H1 (cell line): Measurements from ENCODE around the gene OGDH. TPM values are rescaled to one million over a fixed set of nuclear protein-coding genes. Genes with fewer than 3 reads are reported as not detected.

Experiments
- CTCF ChIA-PET: fragments of 300-600 bp; sonication (Branson Sonifier 250); formaldehyde crosslinking; loops from one replicate; lab custom pipeline; 2021; ENCODE audit not compliant: partially characterized antibody; lab: Charles Lee
- POLR2A ChIA-PET: fragments of 300-600 bp; sonication (Branson Sonifier 250); formaldehyde crosslinking; loops from one replicate; lab custom pipeline; 2021; ENCODE audit warnings: inconsistent platforms; ENCODE audit not compliant: partially characterized antibody; lab: Charles Lee
- DNase-seq, 2 experiments: peaks; one replicate each; pipeline versions ENCODE4 v3.0.0 to v3.0.0-alpha.2; 2010 to 2022; ENCODE audit warnings: low spot score in 2 of 2, low read depth in 1 of 2, mixed read lengths in 1 of 2
- FAIRE-seq: peaks from 2 replicates; lab custom pipeline; 2011; peaks lifted over from hg19 to GRCh38; lab: Jason Lieb, UNC
- H2AFZ ChIP-seq: 2 replicates; pipeline ENCODE4 v1.8.1; 2012; ENCODE audit warnings: low read length, inconsistent platforms
- H2AK5ac ChIP-seq: 2 replicates; pipeline ENCODE4 v1.6.1; 2013; ENCODE audit warnings: low read depth, low read length
- H2BK120ac ChIP-seq: replicated peaks from 2 replicates; pipeline ENCODE3; 2013; ENCODE audit warnings: low read depth, low read length, inconsistent platforms
- H2BK12ac ChIP-seq: 2 replicates; pipeline ENCODE4 v1.6.1; 2013; ENCODE audit warnings: low read depth, low read length
- H2BK15ac ChIP-seq: 2 replicates; pipeline ENCODE4 v1.6.1; 2013; ENCODE audit warnings: low read length
- H2BK20ac ChIP-seq: 2 replicates; pipeline ENCODE4 v1.6.1; 2013; ENCODE audit warnings: low read length
- H2BK5ac ChIP-seq: 2 replicates; pipeline ENCODE4 v1.6.1; 2013; ENCODE audit warnings: low read depth, low read length
- H3K14ac ChIP-seq: 2 replicates; pipeline ENCODE4 v1.6.1; 2013; ENCODE audit warnings: inconsistent platforms; ENCODE audit not compliant: insufficient read length
- H3K18ac ChIP-seq: 2 replicates; pipeline ENCODE4 v1.6.1; 2013; ENCODE audit warnings: low read length; ENCODE audit errors: extremely low read depth
- H3K23ac ChIP-seq: 2 replicates; pipeline ENCODE4 v1.6.1; 2013; ENCODE audit warnings: inconsistent platforms; ENCODE audit not compliant: insufficient read length
- H3K23me2 ChIP-seq: 2 replicates; pipeline ENCODE4 v1.6.1; 2013; ENCODE audit warnings: low read depth, low read length
- H3K27ac ChIP-seq: 2 replicates; pipeline ENCODE4 v1.6.1; 2011; ENCODE audit warnings: low read depth, low read length, inconsistent platforms
- H3K27me3 ChIP-seq, 4 experiments: replicated peaks in 1 of 4; 1 replicate in 1 of 4; 2 replicates in 3 of 4; pipeline versions ENCODE4 v1.6.1 to v1.8.1; 2011 to 2013; ENCODE audit warnings: low read length in 3 of 4, mild to moderate bottlenecking in 3 of 4, inconsistent platforms in 2 of 4, mixed read lengths in 2 of 4, moderate library complexity in 1 of 4; ENCODE audit not compliant: control insufficient read depth in 3 of 4, insufficient read depth in 3 of 4; ENCODE audit errors: extremely low read depth in 1 of 4
- H3K36me3 ChIP-seq, 4 experiments: 2 replicates each; pipeline versions ENCODE4 v1.6.1 to v1.8.1; 2011 to 2013; ENCODE audit warnings: mild to moderate bottlenecking in 4 of 4, low read length in 3 of 4, moderate library complexity in 2 of 4, control low read depth in 1 of 4, inconsistent platforms in 1 of 4; ENCODE audit not compliant: insufficient read depth in 4 of 4, control insufficient read depth in 2 of 4
- H3K4ac ChIP-seq: replicated peaks from 2 replicates; pipeline ENCODE3; 2013; ENCODE audit warnings: low read length, low read depth, mixed read lengths, inconsistent platforms; ENCODE audit not compliant: insufficient read length
- H3K4me1 ChIP-seq, 4 experiments: replicated peaks in 1 of 4; 1 replicate in 1 of 4; 2 replicates in 3 of 4; pipeline versions ENCODE4 v1.6.1 to v1.8.1; 2011 to 2013; ENCODE audit warnings: low read length in 3 of 4, inconsistent platforms in 2 of 4, mixed read lengths in 1 of 4; ENCODE audit not compliant: insufficient read depth in 4 of 4, control insufficient read depth in 3 of 4
- H3K4me2 ChIP-seq, 2 experiments: 2 replicates each; pipeline versions ENCODE4 v1.6.1 to v1.8.1; 2011 to 2013; ENCODE audit warnings: low read depth in 2 of 2, low read length in 2 of 2, control low read depth in 1 of 2, inconsistent platforms in 1 of 2, mild to moderate bottlenecking in 1 of 2; ENCODE audit not compliant: insufficient read depth in 1 of 2
- H3K4me3 ChIP-seq, 4 experiments: fragments of 200-600, 300-600 bp in 1 of 4; sonication (generic), shearing (Covaris generic), sonication (Bioruptor Twin) in 1 of 4; 2 replicates each; pipeline versions ENCODE4 v1.5.1 to v1.8.1; 2011 to 2016; ENCODE audit warnings: low read length in 4 of 4, low read depth in 3 of 4, control low read depth in 2 of 4, inconsistent platforms in 2 of 4, mild to moderate bottlenecking in 2 of 4, mixed read lengths in 1 of 4, moderate library complexity in 1 of 4; ENCODE audit not compliant: insufficient read depth in 2 of 4; ENCODE audit errors: extremely low read depth in 1 of 4
- H3K56ac ChIP-seq: replicated peaks from 2 replicates; pipeline ENCODE3; 2013; ENCODE audit warnings: low read depth, mild to moderate bottlenecking, mixed read lengths, low read length, inconsistent platforms; ENCODE audit not compliant: insufficient read length
- H3K79me1 ChIP-seq: 2 replicates; pipeline ENCODE4 v1.6.1; 2013; ENCODE audit warnings: low read depth, low read length, control low read depth
- H3K79me2 ChIP-seq, 2 experiments: 2 replicates each; pipeline versions ENCODE4 v1.6.1 to v1.8.1; 2012 to 2013; ENCODE audit warnings: low read length in 2 of 2, mild to moderate bottlenecking in 2 of 2, inconsistent platforms in 1 of 2; ENCODE audit not compliant: insufficient read depth in 2 of 2, control insufficient read depth in 1 of 2
- H3K9ac ChIP-seq, 4 experiments: replicated peaks in 1 of 4; 1 replicate in 1 of 4; 2 replicates in 3 of 4; pipeline versions ENCODE4 v1.6.1 to v1.8.1; 2011 to 2013; ENCODE audit warnings: low read depth in 3 of 4, low read length in 3 of 4, control low read depth in 2 of 4, mild to moderate bottlenecking in 2 of 4, moderate library complexity in 2 of 4, inconsistent platforms in 1 of 4; ENCODE audit errors: extremely low read depth in 1 of 4
- H3K9me3 ChIP-seq, 2 experiments: 2 replicates each; pipeline versions ENCODE4 v1.6.1 to v1.8.1; 2012 to 2013; ENCODE audit warnings: mild to moderate bottlenecking in 2 of 2, moderate library complexity in 2 of 2, control low read depth in 1 of 2, inconsistent platforms in 1 of 2, low read depth in 1 of 2, low read length in 1 of 2, mixed read lengths in 1 of 2; ENCODE audit not compliant: insufficient read depth in 2 of 2
- H4K20me1 ChIP-seq, 2 experiments: replicated peaks in 1 of 2; 2 replicates each; pipeline versions ENCODE3 to v1.8.1; 2011 to 2013; ENCODE audit warnings: inconsistent platforms in 2 of 2, low read length in 2 of 2, mild to moderate bottlenecking in 1 of 2; ENCODE audit not compliant: insufficient read depth in 2 of 2, control insufficient read depth in 1 of 2
- H4K5ac ChIP-seq: 2 replicates; pipeline ENCODE4 v1.6.1; 2013; ENCODE audit warnings: low read length, low read depth, mixed read lengths, inconsistent platforms; ENCODE audit not compliant: insufficient read length
- H4K8ac ChIP-seq: 2 replicates; pipeline ENCODE4 v1.8.0; 2013; ENCODE audit warnings: mild to moderate bottlenecking, moderate library complexity, low read length, inconsistent platforms; ENCODE audit not compliant: insufficient read depth; ENCODE audit errors: extremely low read depth
- H4K91ac ChIP-seq: replicated peaks from 2 replicates; pipeline ENCODE3; 2013; ENCODE audit warnings: low read length, mixed read lengths, inconsistent platforms; ENCODE audit not compliant: insufficient read length
- ATF2 ChIP-seq: IDR thresholded peaks from 2 replicates; pipeline ENCODE4 v1.6.1; 2012; ENCODE audit warnings: low read length, inconsistent platforms
- CBX8 ChIP-seq: fragments of 300-800, 300-1000 bp; sonication (generic); IDR thresholded peaks from 2 replicates; pipeline ENCODE4 v1.7.1; 2016; ENCODE audit warnings: low read depth, low read length, borderline replicate concordance
- CHD1 ChIP-seq: IDR thresholded peaks from 2 replicates; pipeline ENCODE4 v1.6.1; 2012; ENCODE audit warnings: low read depth, low read length, improper control_type of control experiment
- CREB1 ChIP-seq: IDR thresholded peaks from 2 replicates; pipeline ENCODE4 v1.6.1; 2012; ENCODE audit warnings: inconsistent platforms
- EGR1 ChIP-seq: IDR thresholded peaks from 2 replicates; pipeline ENCODE4 v1.6.1; 2011; ENCODE audit warnings: low read depth, low read length, borderline replicate concordance
- FOSL1 ChIP-seq: IDR thresholded peaks from 2 replicates; pipeline ENCODE4 v1.6.1; 2011; ENCODE audit warnings: mild to moderate bottlenecking, low read depth, low read length, moderate library complexity; ENCODE audit not compliant: insufficient read depth
- KDM5A ChIP-seq: fragments of 200-600 bp; IDR thresholded peaks from 2 replicates; pipeline ENCODE4 v1.7.1; 2012; ENCODE audit warnings: mild to moderate bottlenecking, low read length, inconsistent platforms, mixed read lengths
- RBBP5 ChIP-seq: IDR thresholded peaks from 2 replicates; pipeline ENCODE4 v1.7.1; 2012; ENCODE audit warnings: low read depth, mild to moderate bottlenecking, inconsistent platforms, low read length, moderate library complexity, borderline replicate concordance
- SIN3A ChIP-seq, 2 experiments: IDR thresholded peaks in 1 of 2; conservative IDR thresholded peaks in 1 of 2; 2 replicates each; pipeline ENCODE4 v1.6.1; 2011 to 2012; ENCODE audit warnings: low read length in 2 of 2, improper control_type of control experiment in 1 of 2, low read depth in 1 of 2, mild to moderate bottlenecking in 1 of 2
- SP2 ChIP-seq: IDR thresholded peaks from 2 replicates; pipeline ENCODE4 v1.6.1; 2012; ENCODE audit warnings: mild to moderate bottlenecking, low read length, inconsistent platforms
- SUZ12 ChIP-seq: fragments of 200-600 bp; sonication (generic); IDR thresholded peaks from 2 replicates; pipeline ENCODE4 v1.6.1; 2012; ENCODE audit warnings: mild to moderate bottlenecking, inconsistent platforms, low read length, moderate library complexity, mixed read lengths
- WGBS, 2 experiments: shearing (Covaris generic) in 1 of 2; methylation state at CpG; one replicate each; pipeline versions ENCODE4 v1.1.6 to v1.1.7; 2013 to 2015; ENCODE audit warnings: low lambda C conversion rate in 2 of 2, mixed read lengths in 2 of 2, inconsistent platforms in 1 of 2, low coverage in 1 of 2, missing lambda C conversion rate in 1 of 2; ENCODE audit not compliant: insufficient replicate concordance in 2 of 2, insufficient coverage in 1 of 2, insufficient read length in 1 of 2; ENCODE audit errors: extremely low coverage in 1 of 2, missing lambda C conversion rate in 1 of 2; 5-methylcytosine and 5-hydroxymethylcytosine counted together
- polyA plus RNA-seq, 7 experiments: library from polyadenylated mRNA; depleted of rRNA in 3 of 7; stranded (reverse) in 5 of 7; unstranded in 2 of 7; fragments of >200 nt in 5 of 7; fragments of 200-250 nt in 2 of 7; gene quantifications; 1 replicate in 5 of 7; 2 replicates in 1 of 7; 4 replicates in 1 of 7; pipeline versions ENCODE4 v1.2.1 to v1.2.3, GENCODE V29; 2011 to 2013; ENCODE audit warnings: missing spikeins in 2 of 7, mixed read lengths in 2 of 7
- total RNA-seq: library from RNA; stranded (reverse); fragmentation: NEBNext Ultra II Directional; extraction: Animal tissue kit (Norgen Biotek cat#: 25700); gene quantifications from 2 replicates; pipeline ENCODE4 v1.2.1, GENCODE V29; 2021

OGDH gene
- total and polyA plus RNA-seq, 2 of the 8 experiments (the other 6 are each of a cell fraction or from before 2014, with no cell fraction given): 71.6 to 91.6 TPM

GRCh38 chr7:44624318-44624717 lies 17.9 kb downstream of the OGDH start:
- Histone ChIP-seq H2BK120ac (no peak overlapping the region), H4K20me1 (peaks cover 3 to 15% of the 10 kb centered on the region in 2 experiments), H2BK5ac (no peak overlapping the region), H3K14ac (no peak overlapping the region), H3K56ac (no peak overlapping the region), H3K4ac (no peak overlapping the region), H3K36me3 (peaks cover 0 to 25% (median 7%) of the 10 kb centered on the region in 4 experiments; a peak in 4 of 8 replicates), H2AFZ (no peak overlapping the region), H2BK20ac (no peak overlapping the region), H3K27me3 (no peaks in the 10 kb centered on the region), H3K9me3 (no peaks in the 10 kb centered on the region), H3K79me1 (peaks cover 15% of the 10 kb centered on the region), H4K8ac (no peak overlapping the region), H2BK12ac (no peak overlapping the region), H3K79me2 (peaks cover 12 to 58% of the 10 kb centered on the region in 2 experiments; a peak in 3 of 4 replicates), H3K4me1 (peaks cover 0 to 2% (median 0%) of the 10 kb centered on the region in 4 experiments; a peak in 3 of 7 replicates), H2AK5ac (no peak overlapping the region), H3K18ac (no peak overlapping the region), H3K9ac (no peak overlapping the region), H3K27ac (no peak overlapping the region), H3K23ac (no peak overlapping the region), H4K5ac (no peak overlapping the region), H3K23me2 (no peaks in the 10 kb centered on the region), H2BK15ac (no peak overlapping the region), H3K4me2 (no peak overlapping the region), H3K4me3 (no peak overlapping the region), H4K91ac (no peak overlapping the region)
- TF ChIP-seq EGR1 (no peak), CHD1 (no peak), SP2 (no peak), CBX8 (no peak), SIN3A (conservative IDR thresholded peaks at IDR 0.05 in 1 of 2, IDR thresholded peaks at IDR 0.05 in 1 of 2; ENCODE audit: low read depth in 1 of 2, low read length in 2 of 2) (no peak), ATF2 (no peak), FOSL1 (no peak), CREB1 (no peak), RBBP5 (no peak), SUZ12 (no peak), KDM5A (no peak)
- CTCF ChIA-PET: interaction anchor here (0.7 kb wide), 1 partner anchor 28 kb away, joined by 3 read pairs; no protein-coding TSS in a partner anchor
- FAIRE-seq (no peak), DNase-seq (no peak)
- WGBS, 2 experiments: 93% methylated on average over 9 of the region's 9 CpGs; no CpG with 5 or more reads in 1 of the 2 experiments
- POLR2A ChIA-PET: no interaction called here
